ENCODE data around the gene REC8.
A peak's percentile ranks its signal among the peaks of the same experiment; 100 is the strongest.

The REC8 gene

DNA sequence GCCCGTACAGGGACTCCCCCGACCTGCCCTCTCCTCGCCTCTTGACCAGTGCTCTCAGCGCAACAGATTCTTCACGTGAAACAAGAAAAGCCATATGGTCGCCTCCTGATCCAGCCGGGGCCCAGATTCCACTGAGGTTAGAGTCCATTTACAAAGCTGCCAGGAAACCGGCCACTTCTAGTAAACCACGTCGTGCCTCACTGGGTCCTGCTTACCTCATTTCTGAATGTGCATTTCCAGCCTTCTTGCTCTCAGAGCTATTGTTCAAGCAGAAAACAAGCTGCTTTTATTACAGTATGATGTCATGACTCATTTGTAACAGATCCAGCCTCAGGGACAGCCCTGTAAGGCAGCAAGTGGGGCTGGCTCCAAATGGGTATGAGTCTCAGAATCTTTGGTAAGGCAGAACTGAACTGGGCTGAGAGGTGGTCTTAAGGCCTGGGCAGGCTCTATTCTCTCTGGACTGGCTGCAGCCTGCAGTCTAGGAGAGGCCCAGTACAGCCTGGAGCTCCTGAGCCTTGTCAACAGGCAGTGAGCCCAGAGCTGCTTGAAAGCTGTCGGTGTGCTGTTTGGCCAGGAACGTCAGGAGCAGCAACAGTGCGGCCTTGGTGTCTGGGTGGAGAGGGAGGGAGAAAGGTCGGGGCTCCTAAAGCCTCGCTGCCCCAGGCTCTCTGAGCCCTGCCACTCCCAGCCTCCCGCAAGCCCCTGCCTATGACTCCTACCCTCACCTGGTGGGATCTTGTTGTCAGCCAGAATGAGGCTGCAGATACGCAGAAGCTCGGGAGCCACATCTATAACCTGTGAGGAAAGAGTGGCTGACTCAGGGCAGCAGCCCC lies 8.3 kb downstream of the REC8 start:
- peak; percentile 69 for DNase-seq (ENCODE audit: low read depth)
- TF ChIP-seq, protein P1, sequence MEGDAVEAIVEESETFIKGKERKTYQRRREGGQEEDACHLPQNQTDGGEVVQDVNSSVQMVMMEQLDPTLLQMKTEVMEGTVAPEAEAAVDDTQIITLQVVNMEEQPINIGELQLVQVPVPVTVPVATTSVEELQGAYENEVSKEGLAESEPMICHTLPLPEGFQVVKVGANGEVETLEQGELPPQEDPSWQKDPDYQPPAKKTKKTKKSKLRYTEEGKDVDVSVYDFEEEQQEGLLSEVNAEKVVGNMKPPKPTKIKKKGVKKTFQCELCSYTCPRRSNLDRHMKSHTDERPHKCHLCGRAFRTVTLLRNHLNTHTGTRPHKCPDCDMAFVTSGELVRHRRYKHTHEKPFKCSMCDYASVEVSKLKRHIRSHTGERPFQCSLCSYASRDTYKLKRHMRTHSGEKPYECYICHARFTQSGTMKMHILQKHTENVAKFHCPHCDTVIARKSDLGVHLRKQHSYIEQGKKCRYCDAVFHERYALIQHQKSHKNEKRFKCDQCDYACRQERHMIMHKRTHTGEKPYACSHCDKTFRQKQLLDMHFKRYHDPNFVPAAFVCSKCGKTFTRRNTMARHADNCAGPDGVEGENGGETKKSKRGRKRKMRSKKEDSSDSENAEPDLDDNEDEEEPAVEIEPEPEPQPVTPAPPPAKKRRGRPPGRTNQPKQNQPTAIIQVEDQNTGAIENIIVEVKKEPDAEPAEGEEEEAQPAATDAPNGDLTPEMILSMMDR (conservative IDR thresholded peaks at IDR 0.05; ENCODE audit: low read depth, low read length), result no peak
- no peak overlapping the region for H3K4me3 ChIP-seq (ENCODE audit: low read depth, low read length)

DNA sequence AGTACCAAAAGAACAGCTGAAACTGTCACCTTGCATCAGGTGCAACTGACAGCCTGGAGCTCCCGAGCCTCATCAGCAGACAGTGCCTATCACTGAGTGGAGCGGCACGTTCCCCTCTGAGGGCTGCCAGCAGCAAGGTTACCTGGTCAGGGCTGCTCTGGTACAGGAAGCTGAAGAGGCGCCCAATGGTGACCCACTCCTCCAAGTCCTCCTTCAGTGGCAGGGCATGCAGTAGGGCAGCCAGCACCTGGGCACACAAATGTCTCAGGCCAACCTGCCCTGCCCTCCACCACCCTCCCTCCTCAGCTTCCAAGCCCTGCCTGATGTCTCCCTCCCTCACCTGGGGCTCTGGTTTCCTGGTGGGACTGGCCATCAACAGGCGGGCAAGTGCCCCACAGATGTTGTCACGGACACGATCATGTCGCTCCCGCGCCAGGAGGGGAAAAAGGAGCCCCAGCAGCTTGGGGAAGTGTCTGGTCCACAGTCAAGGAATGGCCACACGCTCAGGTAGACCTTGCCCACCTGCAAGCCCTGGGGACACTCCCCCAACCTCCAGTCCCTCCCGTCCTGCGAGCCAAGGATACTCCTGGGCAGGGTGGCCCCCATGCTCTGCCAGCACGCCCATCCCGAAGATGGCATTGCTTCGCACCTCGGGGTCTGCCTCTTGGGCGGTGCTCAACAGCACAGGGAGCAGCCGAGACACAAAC lies 9.6 kb downstream of the REC8 start:
- TF ChIP-seq, protein P1 (conservative IDR thresholded peaks at IDR 0.05; ENCODE audit: low read depth, low read length), result no peak
- no peak overlapping the region for H3K4me3 ChIP-seq (ENCODE audit: low read depth, low read length)
- DNase-seq (ENCODE audit: low read depth), result no peak

DNA sequence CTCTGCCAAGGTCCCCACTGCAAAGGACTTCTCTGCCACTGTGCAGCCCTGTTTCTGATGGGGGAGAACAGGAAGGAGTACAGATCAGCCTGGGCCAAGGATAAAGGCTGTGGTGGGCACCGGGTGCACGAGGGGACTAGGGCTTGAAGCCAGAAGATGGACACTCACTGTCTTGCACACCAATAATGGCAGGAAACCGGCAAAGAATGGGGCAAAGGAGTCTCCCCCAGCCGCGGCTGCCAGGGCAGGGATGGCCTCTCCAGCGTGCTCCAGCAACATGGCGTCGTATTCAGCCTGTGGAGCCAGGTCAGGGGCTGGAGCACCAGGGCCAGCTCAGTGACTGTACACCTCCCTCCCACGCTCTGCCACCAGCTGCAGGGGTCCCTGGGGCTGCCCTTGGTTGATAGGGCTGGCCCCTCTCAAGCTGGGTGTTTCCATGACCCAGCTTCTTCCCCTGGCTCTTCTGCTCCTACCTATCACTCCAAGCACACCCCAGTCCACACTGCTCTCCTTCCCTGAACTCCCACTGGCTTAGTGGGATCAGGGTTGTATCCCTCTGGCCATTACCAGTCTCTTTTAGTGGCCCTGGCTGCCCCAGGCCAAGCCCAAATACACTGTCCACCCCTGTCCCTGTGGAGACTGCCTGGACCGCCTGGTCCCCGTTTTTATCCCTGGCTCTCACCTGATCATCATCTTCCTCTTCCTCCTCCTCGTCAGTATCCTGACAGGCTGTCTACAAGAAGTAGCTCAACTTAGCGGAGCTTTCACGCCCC lies 10.4 kb downstream of the REC8 start:
- TF ChIP-seq, protein P1 (conservative IDR thresholded peaks at IDR 0.05; ENCODE audit: low read depth, low read length), result no peak
- H3K4me3 ChIP-seq (ENCODE audit: low read depth, low read length), result no peak overlapping the region
- DNase-seq (ENCODE audit: low read depth), result no peak

DNA sequence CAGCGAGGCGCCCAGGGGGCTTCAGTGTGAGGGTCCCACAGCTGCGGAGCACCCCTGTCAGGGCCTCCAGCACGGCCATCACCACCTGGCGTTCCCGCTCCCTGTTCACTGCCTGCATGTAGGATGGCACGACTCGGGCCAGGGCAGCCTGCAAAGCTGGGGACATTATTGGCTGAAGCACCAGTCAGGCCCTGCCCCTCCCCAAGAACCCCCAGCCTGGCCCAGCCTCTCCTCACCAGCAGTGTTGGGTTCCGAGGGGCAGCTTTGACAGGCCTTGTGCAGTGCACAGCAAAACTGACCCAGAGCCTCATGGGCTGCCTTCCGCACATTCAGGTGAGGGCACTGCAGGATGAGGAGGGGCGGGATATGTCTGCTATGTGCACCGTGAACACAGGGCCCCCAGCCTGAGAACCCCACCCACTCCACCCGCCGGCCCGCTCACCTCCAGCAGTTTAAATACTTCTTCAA lies 11.2 kb downstream of the REC8 start:
- H3K4me3 ChIP-seq (ENCODE audit: low read depth, low read length), result no peak overlapping the region
- no peak for DNase-seq (ENCODE audit: low read depth)
- TF ChIP-seq, protein P1 (conservative IDR thresholded peaks at IDR 0.05; ENCODE audit: low read depth, low read length), result no peak

DNA sequence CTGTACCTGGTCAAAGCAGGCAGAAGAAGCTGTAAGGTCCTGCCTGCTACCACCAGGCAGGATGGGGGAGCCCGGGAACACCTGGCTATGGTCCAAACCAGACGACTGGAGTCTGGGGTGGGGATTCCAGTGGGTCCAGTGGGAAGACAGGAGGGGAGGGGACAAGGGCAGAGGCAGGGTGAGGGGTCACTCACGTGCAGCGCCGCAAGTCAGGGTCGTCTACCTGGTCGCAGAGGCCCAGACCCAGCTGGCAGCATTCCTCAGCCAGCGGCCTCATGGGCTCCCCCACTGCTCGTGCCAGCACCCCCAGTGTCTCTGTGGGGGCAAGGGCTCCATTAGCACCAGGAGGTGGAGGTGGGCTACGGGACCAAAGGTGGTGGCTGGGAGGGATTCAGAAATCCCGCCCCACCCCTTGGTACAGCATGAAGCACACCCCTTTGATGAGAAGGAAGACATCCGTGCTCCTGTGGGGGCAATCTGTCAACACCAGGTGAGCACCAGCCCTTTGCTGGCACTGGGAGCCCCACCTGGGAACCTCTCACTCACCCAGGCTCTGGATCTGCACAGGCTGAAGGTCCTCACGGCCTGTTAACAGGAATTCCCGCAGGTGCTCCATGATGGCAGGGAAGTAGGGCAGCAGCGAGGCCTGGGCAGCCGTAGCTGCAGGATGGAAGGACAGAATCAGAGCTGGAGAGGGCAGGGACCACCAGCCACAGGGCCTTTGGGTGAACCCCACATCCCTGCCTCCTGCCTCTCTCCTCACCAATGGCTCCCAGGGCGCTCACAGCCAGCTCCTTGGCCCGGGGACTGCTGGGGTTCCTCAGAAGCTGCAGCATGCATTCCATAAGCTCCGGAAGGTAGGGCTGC lies 12.5 kb downstream of the REC8 start:
- no peak overlapping the region for H3K4me3 ChIP-seq (ENCODE audit: low read depth, low read length)
- no peak for DNase-seq (ENCODE audit: low read depth)
- TF ChIP-seq, protein P1 (conservative IDR thresholded peaks at IDR 0.05; ENCODE audit: low read depth, low read length), result no peak

DNA sequence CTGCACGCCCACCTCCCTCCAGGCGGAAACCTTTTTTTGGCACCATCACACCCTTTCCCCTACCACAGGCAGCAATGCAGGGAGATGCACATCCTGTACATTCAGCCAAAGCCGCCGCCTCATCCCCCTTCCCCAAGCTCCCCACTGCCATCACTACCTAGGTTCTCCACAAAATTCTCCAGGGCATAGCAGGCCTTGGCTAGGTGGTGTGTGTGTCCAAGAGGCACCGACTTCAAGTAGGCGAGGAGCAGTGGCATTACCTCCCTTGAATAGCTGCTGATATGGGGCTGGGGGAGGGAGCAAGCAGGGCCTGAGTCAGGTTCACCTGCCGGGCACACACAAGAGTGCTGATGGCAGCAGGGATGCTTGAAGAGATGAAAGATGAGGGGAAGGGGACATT lies 13.1 kb downstream of the REC8 start:
- no peak for DNase-seq (ENCODE audit: low read depth)
- TF ChIP-seq, protein P1 (conservative IDR thresholded peaks at IDR 0.05; ENCODE audit: low read depth, low read length), result no peak

More for the DNA sequence above, 13.1 kb downstream of the REC8 start:
- no peak overlapping the region for H3K4me3 ChIP-seq (ENCODE audit: low read depth, low read length)

Measured in choroid plexus epithelial cell (primary cell).